Measurements from ENCODE around the gene CPA5. TPM values are rescaled to one million over a fixed set of nuclear protein-coding genes. Genes with fewer than 3 reads are reported as not detected.

CPA5 gene
- total and polyA plus RNA-seq, 2 of the 8 experiments (the other 6 are each of a cell fraction or from before 2014, with no cell fraction given) = 0.12 TPM; not detected in 1

- H2BK120ac ChIP-seq (replicated peaks; ENCODE audit: low read depth, low read length) = no peak overlapping the region
- no peak overlapping the region for H4K5ac ChIP-seq (ENCODE audit: insufficient read length, low read depth, low read length)
- H2BK5ac ChIP-seq (ENCODE audit: low read depth, low read length) = no peak overlapping the region
- no peak overlapping the region for H3K23ac ChIP-seq (ENCODE audit: insufficient read length)
- no peak for FAIRE-seq
- peaks cover 0 to 2% (median 0%) of the 10 kb centered on the region in 4 experiments; a peak in 1 of 7 replicates for H3K4me1 ChIP-seq (replicated peaks in 1 of 4; ENCODE audit: control insufficient read depth in 3 of 4, insufficient read depth in 4 of 4, low read length in 3 of 4)
- ChIA-PET CTCF (ENCODE audit: partially characterized antibody) (interaction anchor here (0.7 to 1.2 kb wide), 3 partner anchors 10 to 52 kb away, joined by 3 to 4 read pairs (median 3); partner anchors contain the start of gene CPA4), POLR2A (ENCODE audit: partially characterized antibody) (no interaction called here)
- H3K79me1 ChIP-seq (ENCODE audit: low read depth, low read length) = no peaks in the 10 kb centered on the region
- no peaks in the 10 kb centered on the region for H3K27me3 ChIP-seq (replicated peaks in 1 of 4; ENCODE audit: control insufficient read depth in 3 of 4, extremely low read depth in 1 of 4, insufficient read depth in 3 of 4, low read length in 3 of 4)
- no peak overlapping the region for H4K8ac ChIP-seq (ENCODE audit: extremely low read depth, insufficient read depth, low read length)
- H3K36me3 ChIP-seq (ENCODE audit: control insufficient read depth in 2 of 4, insufficient read depth in 4 of 4, low read length in 3 of 4) = no peaks in the 10 kb centered on the region
- no peak overlapping the region for H2BK12ac ChIP-seq (ENCODE audit: low read depth, low read length)
- H2AK5ac ChIP-seq (ENCODE audit: low read depth, low read length) = no peak overlapping the region
- H2AFZ ChIP-seq (ENCODE audit: low read length) = no peak overlapping the region
- H3K79me2 ChIP-seq (ENCODE audit: control insufficient read depth in 1 of 2, insufficient read depth in 2 of 2, low read length in 2 of 2) = no peaks in the 10 kb centered on the region
- no peak overlapping the region for H3K27ac ChIP-seq (ENCODE audit: low read depth, low read length)
- no peak overlapping the region for H2BK15ac ChIP-seq (ENCODE audit: low read length)
- no peak overlapping the region for H3K4ac ChIP-seq (replicated peaks; ENCODE audit: insufficient read length, low read depth, low read length)
- DNase-seq (ENCODE audit: low read depth in 1 of 2, low spot score in 2 of 2) = no peak
- no peak overlapping the region for H3K18ac ChIP-seq (ENCODE audit: extremely low read depth, low read length)
- H4K20me1 ChIP-seq (replicated peaks in 1 of 2; ENCODE audit: control insufficient read depth in 1 of 2, insufficient read depth in 2 of 2, low read length in 2 of 2) = no peaks in the 10 kb centered on the region
- H3K9me3 ChIP-seq (ENCODE audit: insufficient read depth in 2 of 2, low read depth in 1 of 2, low read length in 1 of 2) = no peaks in the 10 kb centered on the region
- no peak overlapping the region for H3K4me2 ChIP-seq (ENCODE audit: insufficient read depth in 1 of 2, low read depth in 2 of 2, low read length in 2 of 2)
- H3K4me3 ChIP-seq (ENCODE audit: extremely low read depth in 1 of 4, insufficient read depth in 2 of 4, low read depth in 3 of 4, low read length in 4 of 4) = no peak overlapping the region
- no peak overlapping the region for H4K91ac ChIP-seq (replicated peaks; ENCODE audit: insufficient read length, low read length)
- no peak overlapping the region for H3K14ac ChIP-seq (ENCODE audit: insufficient read length)
- H3K9ac ChIP-seq (replicated peaks in 1 of 4; ENCODE audit: extremely low read depth in 1 of 4, low read depth in 3 of 4, low read length in 3 of 4) = no peak overlapping the region
- no peak overlapping the region for H3K56ac ChIP-seq (replicated peaks; ENCODE audit: insufficient read length, low read depth, low read length)
- no peak overlapping the region for H2BK20ac ChIP-seq (ENCODE audit: low read length)
- WGBS, 2 experiments (ENCODE audit: extremely low coverage in 1 of 2, insufficient coverage in 1 of 2, insufficient read length in 1 of 2, insufficient replicate concordance in 2 of 2, low coverage in 1 of 2, low lambda C conversion rate in 2 of 2, missing lambda C conversion rate in 1 of 2) = 90% methylated on average over 3 of the region's 3 CpGs; no CpG with 5 or more reads in 1 of the 2 experiments
- H3K23me2 ChIP-seq (ENCODE audit: low read depth, low read length) = no peaks in the 10 kb centered on the region
- TF ChIP-seq MAX (IDR thresholded peaks at IDR 0.05) (no peak), E2F6 (IDR thresholded peaks at IDR 0.05) (no peak), CBX5 (IDR thresholded peaks at IDR 0.05; ENCODE audit: low read depth, low read length) (no peak), SP2 (IDR thresholded peaks at IDR 0.05; ENCODE audit: low read length) (no peak), USF2 (IDR thresholded peaks at IDR 0.05; ENCODE audit: low read length) (no peak)
Observed at GRCh38 chr7:130329681-130330080, 14.9 kb upstream of the CPA5 start.

All from H1 (cell line).